CD4-positive, alpha-beta T cell treated with Interleukin-21 for 1 hour (primary cell): ENCODE measurements around the gene LINGO1.

Experiments used
- DNase-seq: peaks from one replicate; pipeline ENCODE4 v3.0.0-alpha.2; 2020

LINGO1 gene

DNA sequence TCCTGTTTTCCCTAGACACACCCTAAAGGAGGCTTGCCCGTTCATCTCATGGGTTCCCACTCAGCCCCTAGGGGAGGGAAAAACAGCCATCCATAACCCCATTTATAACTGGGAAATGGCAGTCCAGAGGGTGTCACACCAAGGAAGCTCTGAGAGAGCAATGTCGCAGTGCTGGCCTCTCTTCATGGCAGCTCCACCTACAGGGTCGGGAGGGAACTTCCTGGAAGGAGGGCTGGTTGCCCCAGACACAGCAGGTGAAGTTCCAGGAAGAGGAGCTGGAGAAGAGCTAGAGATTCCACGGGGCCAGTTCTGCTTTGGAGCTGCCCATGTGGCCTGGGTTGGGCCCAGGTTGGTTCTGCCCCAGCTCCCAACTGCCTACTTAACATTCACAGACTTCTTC, 22.3 kb upstream of the LINGO1 start:
- no peak for DNase-seq

GRCh38 chr15:77653832-77654480, 21.2 kb upstream of the LINGO1 start:
- no peak for DNase-seq

DNA sequence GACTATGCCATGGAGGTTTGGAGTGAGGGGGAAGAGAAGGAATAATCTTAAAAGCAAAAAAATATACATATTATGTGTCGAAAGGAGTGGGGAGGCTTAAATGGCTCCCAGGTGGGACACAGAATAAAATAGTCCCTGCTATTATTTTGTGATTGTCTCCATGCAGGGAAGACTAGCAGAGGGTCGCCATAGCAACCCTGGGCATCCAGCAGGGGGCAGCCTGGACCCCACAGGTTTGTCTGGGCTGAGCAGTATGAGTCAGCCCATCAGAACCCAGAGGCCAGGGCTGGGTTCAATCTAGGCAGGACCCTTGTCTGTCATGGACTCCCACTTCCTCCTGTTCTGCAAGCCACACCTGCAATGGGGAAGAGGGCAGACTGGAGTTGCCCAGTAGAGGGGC, 17.6 kb upstream of the LINGO1 start:
- DNase-seq, result no peak

DNA sequence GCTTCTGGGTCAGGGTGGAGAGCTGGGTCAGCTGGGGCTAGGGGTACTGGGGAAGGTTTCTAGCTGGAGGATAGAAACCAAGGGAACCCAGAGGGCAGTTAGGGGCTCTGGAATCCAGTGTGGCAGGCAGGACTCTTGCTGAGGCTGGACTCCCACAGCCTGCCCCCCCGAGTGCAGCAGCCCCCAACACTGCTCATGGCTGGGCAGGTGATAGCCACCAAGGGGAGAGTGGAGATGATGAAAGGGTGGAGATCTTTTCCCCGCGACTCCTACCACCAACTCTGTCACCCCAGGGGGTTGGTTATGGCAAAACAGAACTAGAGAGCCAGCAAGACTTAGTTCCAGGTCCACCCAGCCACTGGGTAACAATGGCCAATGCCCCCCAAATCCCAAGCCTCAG, 16.9 kb upstream of the LINGO1 start:
- DNase-seq, result no peak

DNA sequence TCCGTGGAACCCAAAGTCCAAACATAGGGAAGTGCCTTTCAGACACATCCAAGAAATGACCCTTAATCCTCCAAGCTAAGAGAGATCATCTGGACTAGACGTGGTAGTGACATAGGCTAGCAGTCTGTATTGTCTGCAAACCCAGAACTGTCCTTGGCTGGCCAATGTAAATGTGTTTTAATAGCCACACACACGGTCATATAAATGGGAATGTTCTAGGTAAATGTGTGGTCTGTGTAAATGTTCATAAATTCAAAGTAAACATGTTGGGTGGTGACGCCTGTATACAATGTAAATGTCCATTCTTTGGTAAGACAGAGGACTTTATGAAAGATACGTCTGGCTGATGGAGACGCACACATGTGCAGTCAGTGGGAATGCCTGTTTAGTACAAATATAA, 16.3 kb upstream of the LINGO1 start:
- DNase-seq, result no peak

DNA sequence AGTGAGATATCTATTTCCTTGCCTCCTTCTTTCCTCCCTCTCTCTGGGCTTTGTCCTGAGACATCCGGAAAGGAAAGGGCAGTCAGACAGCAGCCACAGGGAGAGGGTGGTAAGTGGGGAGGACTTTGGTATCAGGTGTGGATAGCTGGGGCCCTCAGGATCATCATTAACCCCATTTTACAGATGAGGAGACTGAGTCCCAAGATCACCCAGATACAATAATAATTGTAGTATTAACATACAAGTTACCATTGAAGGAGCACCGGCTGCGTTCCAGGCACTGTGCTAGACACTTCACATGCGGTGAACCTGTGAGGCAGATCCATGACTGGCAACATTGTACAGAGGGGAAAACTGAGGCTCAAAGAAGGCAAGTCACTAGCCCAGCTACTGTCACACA, 15.2 kb upstream of the LINGO1 start:
- DNase-seq, result no peak

DNA sequence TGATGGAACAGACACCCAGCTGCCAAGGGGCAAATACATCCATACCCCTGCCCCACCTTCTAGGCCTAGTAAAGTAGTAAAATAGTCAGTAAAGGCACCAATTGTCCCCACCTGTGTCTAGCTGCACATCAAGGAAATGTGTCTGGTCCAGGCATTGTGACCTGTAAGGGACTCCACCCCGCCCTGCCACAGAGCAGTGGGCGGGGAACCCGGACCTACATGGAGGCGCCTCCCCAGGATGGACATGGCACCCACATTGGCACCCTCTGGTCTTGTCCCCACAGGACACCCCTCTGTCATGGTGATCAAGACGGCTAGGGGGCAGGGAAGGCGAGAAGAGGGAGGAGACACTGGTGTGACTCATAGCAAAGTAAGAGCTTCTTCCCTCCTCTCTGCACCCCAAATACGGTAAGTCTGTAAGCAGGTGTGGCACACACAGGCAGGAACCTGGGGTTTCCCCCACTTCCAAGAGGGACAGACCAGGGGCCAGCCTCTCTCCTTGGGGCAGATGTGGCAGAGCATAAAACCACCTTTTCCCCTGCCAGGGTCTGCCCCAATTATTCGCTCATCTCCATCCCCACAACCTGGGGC, 13.5 kb upstream of the LINGO1 start:
- no peak for DNase-seq

DNA sequence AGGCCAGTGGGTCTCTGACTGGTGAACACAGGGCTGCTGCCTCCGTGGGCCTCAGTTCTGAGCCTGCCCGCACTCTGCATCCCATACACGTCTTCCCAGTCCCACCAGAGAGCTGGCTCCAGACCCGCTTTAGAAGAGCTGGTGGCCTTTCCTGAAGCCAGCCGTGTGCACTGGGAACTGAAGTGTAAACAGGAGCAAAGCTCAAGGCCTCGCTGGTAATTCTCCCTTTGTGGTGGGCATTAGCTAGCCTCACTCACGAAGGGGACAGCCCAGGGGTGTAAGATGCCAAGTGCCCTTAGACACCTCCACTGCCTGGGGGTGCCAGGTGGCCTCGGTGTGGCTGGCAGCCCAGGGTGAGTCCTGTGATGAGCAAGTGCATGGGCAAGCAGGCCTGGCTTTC, 12.9 kb upstream of the LINGO1 start:
- DNase-seq, result no peak

- DNase-seq, result no peak
Measured at GRCh38 chr15:77644543-77645247, 12.0 kb upstream of the LINGO1 start.

DNA sequence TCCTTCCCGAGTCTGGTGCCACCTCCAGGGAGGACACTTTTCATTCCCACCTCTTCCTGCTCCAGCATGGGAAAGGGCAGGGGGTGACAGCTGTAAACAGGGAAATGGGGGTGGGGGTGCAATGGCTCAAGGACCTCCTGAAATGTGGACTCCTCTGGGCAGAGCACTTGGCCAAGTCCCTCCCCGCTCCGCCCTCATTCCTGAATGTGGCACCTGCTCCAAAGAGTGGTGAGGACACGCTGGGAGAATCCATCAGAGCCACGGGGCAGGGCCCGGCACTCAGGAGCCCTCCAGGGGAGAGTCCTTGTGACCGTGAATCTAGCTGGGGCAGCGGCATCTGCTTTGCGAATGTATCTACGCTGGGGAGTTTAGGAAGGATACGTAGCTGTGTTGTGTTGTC, 11.1 kb upstream of the LINGO1 start:
- no peak for DNase-seq

GRCh38 chr15:77642793-77643430, 10.2 kb upstream of the LINGO1 start:
- DNase-seq, result no peak

DNA sequence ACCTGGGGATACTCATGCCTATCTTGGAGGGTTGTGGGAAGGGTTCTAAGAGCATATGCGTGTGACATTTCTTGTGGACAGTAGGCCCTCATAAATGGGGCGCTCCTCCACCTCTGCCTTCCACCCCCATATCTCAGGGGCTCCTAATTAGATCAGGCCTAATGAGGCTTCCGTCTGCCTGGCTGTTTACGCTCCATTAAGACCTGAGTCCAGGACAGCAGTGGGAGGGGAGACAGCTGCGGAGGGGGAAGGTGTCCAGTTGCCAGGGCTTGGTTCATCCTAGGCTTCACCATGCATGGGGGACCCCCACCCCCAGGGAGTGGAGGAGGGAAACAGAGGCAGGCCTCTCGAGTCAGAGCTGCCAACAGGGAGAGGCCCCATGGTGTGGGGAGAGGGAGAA, 9.3 kb upstream of the LINGO1 start:
- no peak for DNase-seq

- DNase-seq, result no peak
Measured at GRCh38 chr15:77640615-77641014, 7.9 kb upstream of the LINGO1 start.

DNA sequence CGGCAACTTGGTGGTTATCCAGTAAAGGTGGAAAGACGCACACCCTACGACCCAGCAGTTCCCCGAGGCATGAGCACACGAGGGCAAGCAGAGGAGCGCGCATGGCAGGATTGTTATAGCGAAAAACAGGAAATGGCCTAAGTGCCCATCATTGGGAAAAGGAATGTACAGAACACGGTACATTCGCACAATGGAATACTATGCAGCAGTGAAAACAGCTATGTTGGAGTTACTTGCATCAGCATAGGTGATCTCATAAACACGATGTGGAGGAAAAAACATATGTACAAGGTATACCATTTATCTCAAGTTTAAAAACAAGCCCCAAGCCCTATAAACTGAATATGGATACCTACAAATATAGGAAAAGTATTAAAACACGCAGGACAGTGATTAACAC, 6.7 kb upstream of the LINGO1 start:
- no peak for DNase-seq

GRCh38 chr15:77637851-77638692, 5.4 kb upstream of the LINGO1 start:
- DNase-seq, result no peak

DNA sequence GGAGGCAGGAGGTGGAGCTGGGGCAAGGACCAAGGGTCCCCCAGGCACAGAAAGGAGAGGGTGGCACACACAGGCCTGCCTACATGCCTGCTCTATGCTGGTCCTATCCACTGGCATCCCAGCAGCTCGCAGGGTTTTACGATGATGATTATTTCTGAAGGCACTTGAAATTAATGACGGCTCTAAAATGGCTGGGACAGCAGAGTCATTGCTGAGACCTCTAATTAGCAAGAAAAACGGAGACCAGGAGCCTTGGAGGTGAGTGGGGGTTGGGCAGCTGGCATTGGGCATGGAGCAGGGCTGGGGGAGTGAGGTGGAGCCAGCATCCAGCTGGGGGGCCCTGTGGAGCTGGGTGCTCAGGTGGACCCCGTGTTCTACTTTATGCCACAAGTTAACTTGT, 3.5 kb upstream of the LINGO1 start:
- DNase-seq, result no peak

GRCh38 chr15:77634266-77634962, 1.7 kb upstream of the LINGO1 start:
- peak; percentile 35 for DNase-seq

DNA sequence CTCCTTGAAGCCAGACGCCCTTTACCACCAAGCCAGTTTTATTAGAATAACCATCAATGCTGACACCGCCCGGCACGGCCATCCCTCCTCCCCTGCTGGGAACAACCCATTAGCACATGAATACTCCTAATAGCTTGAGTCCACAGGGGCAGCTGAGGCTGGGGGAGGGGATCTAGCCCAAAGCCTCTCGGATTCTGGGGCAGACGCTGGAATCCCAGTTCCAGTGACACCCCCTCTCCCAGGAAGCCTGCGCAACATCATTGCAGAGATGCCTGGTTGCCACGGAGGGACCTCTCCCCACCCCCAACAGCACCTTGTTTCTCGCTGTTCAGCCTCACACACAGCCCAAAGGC, 1.2 kb upstream of the LINGO1 start:
- no peak for DNase-seq

DNA sequence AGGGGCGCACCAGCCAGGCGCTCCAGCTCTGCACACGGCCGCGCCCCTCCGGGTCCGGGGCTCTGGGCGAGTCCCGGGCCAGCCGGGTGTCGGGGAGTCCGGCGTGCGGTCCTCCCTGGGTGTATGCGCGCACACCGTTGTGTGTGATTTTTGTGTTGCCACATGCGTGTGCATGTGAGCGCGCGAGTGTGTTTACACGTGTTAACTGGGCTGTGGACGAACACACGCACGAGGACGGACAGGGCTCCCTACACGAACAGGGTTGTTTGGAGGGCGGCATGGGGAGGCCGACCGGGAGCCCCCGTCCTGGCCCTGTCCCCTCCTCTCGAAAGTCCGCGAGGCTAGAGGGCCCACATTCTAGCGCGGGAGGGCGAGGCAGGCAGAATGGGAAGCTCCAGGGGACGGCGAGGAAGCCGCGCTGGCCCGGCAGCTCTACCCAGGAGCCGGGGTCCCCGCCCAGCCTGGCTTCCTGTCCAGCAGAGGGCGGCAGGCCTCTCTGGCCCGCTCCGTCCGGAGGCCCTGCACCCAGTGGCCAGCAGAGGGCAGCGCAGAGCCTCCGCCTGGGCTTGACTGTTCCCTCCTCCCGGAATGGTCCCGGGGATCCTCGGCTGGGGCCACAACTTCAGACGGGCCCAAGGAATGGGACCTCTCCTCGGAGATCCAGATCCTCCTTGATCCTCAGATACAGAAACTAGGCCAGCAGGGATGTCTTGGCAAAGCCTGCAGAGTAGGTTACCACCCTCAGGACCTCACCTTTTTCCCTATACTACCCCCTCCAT, 611 bp upstream of the LINGO1 start:
- DNase-seq, result peak; percentile 41

DNA sequence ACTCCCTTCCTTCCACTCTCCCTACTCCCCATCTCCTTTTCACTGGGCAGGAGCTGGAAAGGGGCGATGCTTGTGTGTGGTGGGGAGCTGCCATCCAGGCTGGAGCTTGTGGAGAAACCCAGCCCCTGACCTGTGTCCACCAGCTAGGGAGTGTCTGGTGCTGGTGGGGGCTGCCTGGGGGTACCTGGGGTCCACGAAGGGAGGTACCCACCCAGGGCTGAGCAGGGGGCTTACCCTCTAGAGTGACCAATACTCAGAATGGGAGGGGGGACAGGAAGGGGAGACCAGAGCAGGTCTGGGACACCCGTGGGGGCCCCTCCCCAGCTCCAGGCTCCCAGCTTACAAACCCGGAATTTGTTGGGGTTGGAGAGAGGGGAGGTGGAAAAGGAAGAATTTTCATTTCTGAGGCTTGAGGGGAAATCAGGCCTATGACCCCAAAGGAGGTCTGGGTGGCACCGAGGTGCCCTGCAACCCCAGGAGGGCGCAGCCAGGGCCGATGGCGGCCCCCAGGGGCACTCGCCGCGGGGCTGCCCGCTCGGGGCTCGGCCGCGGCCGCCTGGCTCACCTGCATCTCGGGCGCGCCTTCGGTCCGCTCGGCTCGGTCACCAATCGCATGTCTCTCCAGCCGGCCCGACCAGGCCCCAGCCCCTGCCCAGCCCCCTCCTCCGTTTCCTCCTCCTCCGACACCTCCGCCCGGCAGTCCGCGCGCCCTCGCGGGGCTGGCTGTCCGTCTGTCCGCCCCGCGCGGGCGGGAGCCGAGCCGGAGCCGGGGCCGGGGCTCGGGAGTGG, 773 bp downstream of the LINGO1 start:
- DNase-seq, result no peak
